HepG2 (cell line): ENCODE data around the gene TTC5. TPM values are rescaled to one million over a fixed set of nuclear protein-coding genes. Genes with fewer than 3 reads are reported as not detected.

Experiments
- ATF1 ChIP-seq: IDR thresholded peaks from 2 replicates; pipeline ENCODE4 v1.6.1; 2016; ENCODE audit warnings: mild to moderate bottlenecking, control low read depth
- CEBPG ChIP-seq: IDR thresholded peaks from 2 replicates; pipeline ENCODE4 v1.6.1; 2016
- GABPA ChIP-seq, 2 experiments: IDR thresholded peaks; 2 replicates each; pipeline ENCODE4 v1.6.1; 2011 to 2016; ENCODE audit warnings: low read depth in 2 of 2, low read length in 1 of 2, missing biosample characterization in 1 of 2, missing genetic modification characterization in 1 of 2
- HNRNPLL ChIP-seq: fragments of 200-400 bp; formaldehyde crosslinking; IDR thresholded peaks from 2 replicates; pipeline ENCODE4 v1.6.1; 2017; ENCODE audit warnings: mild to moderate bottlenecking, low read depth, low read length; ENCODE audit not compliant: poor library complexity, severe bottlenecking
- KDM6A ChIP-seq: IDR thresholded peaks from 2 replicates; pipeline ENCODE4 v1.6.1; 2016; ENCODE audit warnings: low read depth
- KMT2A ChIP-seq: sonication (generic); formaldehyde crosslinking; IDR thresholded peaks from 2 replicates; pipeline ENCODE4 v1.4.0; 2020; ENCODE audit warnings: missing genetic modification reagents
- LCORL ChIP-seq, 2 experiments: fragments of 450-650 bp in 1 of 2; sonication (generic) in 1 of 2; formaldehyde crosslinking in 1 of 2; IDR thresholded peaks; 2 replicates each; pipeline versions ENCODE4 v1.5.0 to v1.6.1; 2017 to 2020; ENCODE audit warnings: antibody characterized with exemption in 1 of 2, missing genetic modification reagents in 1 of 2
- PITX1 ChIP-seq: sonication (generic); formaldehyde crosslinking; IDR thresholded peaks from 2 replicates; pipeline ENCODE4 v1.5.1; 2020; ENCODE audit warnings: mild to moderate bottlenecking, missing genetic modification reagents
- SATB2 ChIP-seq: sonication (generic); formaldehyde crosslinking; IDR thresholded peaks from 2 replicates; pipeline ENCODE4 v1.5.0; 2020; ENCODE audit warnings: missing genetic modification reagents
- SMAD9 ChIP-seq: sonication (generic); formaldehyde crosslinking; IDR thresholded peaks from 2 replicates; pipeline ENCODE4 v1.5.1; 2020; ENCODE audit warnings: mild to moderate bottlenecking, missing genetic modification reagents
- YEATS4 ChIP-seq: sonication (generic); formaldehyde crosslinking; IDR thresholded peaks from 2 replicates; pipeline ENCODE4 v1.4.0; 2020; ENCODE audit warnings: missing genetic modification reagents, borderline replicate concordance
- ZBTB34 ChIP-seq: sonication (generic); formaldehyde crosslinking; IDR thresholded peaks from 2 replicates; pipeline ENCODE4 v1.8.0; 2022; ENCODE audit warnings: mild to moderate bottlenecking, missing genetic modification reagents
- ZFAT ChIP-seq: sonication (generic); formaldehyde crosslinking; conservative IDR thresholded peaks from 2 replicates; pipeline ENCODE4 v1.8.1; 2023; ENCODE audit warnings: missing genetic modification reagents, inconsistent platforms
- ZFP62 ChIP-seq: sonication (generic); formaldehyde crosslinking; IDR thresholded peaks from 2 replicates; pipeline ENCODE4 v1.4.0; 2020; ENCODE audit warnings: missing genetic modification reagents
- ZKSCAN5 ChIP-seq: sonication (generic); formaldehyde crosslinking; IDR thresholded peaks from 2 replicates; pipeline ENCODE4 v1.5.1; 2020; ENCODE audit warnings: mild to moderate bottlenecking, missing genetic modification reagents
- ZNF274 ChIP-seq: sonication (generic); formaldehyde crosslinking; IDR thresholded peaks from 2 replicates; pipeline ENCODE4 v1.5.1; 2020; ENCODE audit warnings: mild to moderate bottlenecking, missing genetic modification reagents
- ZNF510 ChIP-seq: sonication (generic); formaldehyde crosslinking; IDR thresholded peaks from 2 replicates; pipeline ENCODE4 v1.4.0; 2020; ENCODE audit warnings: low read depth, mild to moderate bottlenecking, missing genetic modification reagents
- ZNF607 ChIP-seq: sonication (generic); formaldehyde crosslinking; IDR thresholded peaks from 2 replicates; pipeline ENCODE4 v1.5.1; 2020; ENCODE audit warnings: missing genetic modification reagents, mild to moderate bottlenecking, borderline replicate concordance
- ZNF746 ChIP-seq: sonication (generic); formaldehyde crosslinking; IDR thresholded peaks from 2 replicates; pipeline ENCODE4 v1.8.0; 2022; ENCODE audit warnings: mild to moderate bottlenecking, missing genetic modification reagents
- ZNF773 ChIP-seq: sonication (generic); formaldehyde crosslinking; IDR thresholded peaks from 2 replicates; pipeline ENCODE4 v1.4.0; 2020; ENCODE audit warnings: missing genetic modification reagents, borderline replicate concordance
- ZNF784 ChIP-seq: sonication (generic); formaldehyde crosslinking; IDR thresholded peaks from 2 replicates; pipeline ENCODE4 v1.5.1; 2020; ENCODE audit warnings: missing genetic modification reagents, mild to moderate bottlenecking, borderline replicate concordance
- ZNF841 ChIP-seq: sonication (generic); formaldehyde crosslinking; IDR thresholded peaks from 2 replicates; pipeline ENCODE4 v1.8.1; 2023; ENCODE audit warnings: missing genetic modification reagents, borderline replicate concordance
- ZNF891 ChIP-seq: sonication (generic); formaldehyde crosslinking; IDR thresholded peaks from 2 replicates; pipeline ENCODE4 v1.5.0; 2020; ENCODE audit warnings: mild to moderate bottlenecking, missing genetic modification reagents
- polyA plus RNA-seq, 8 experiments: library from polyadenylated mRNA; depleted of rRNA in 3 of 8; stranded (reverse) in 7 of 8; unstranded in 1 of 8; fragments of >200 nt; fragmentation: Illumina TruSeq in 4 of 8; extraction: Trizol in 4 of 8; gene quantifications; 2 replicates each; pipeline versions ENCODE4 v1.2.1 to v1.2.3, GENCODE V29; 2011 to 2016; ENCODE audit warnings: low read depth in 4 of 8, missing spikeins in 1 of 8, mixed read lengths in 1 of 8; ENCODE audit not compliant: insufficient read depth in 1 of 8
- total RNA-seq, 5 experiments: library from RNA; depleted of rRNA; stranded (reverse); fragments of >200 nt; fragmentation: Illumina TruSeq; extraction: Trizol; gene quantifications; 2 replicates each; pipeline ENCODE4 v1.2.3, GENCODE V29; 2016; ENCODE audit warnings: low read depth in 1 of 5
- TF ChIP-seq, protein P1 (sequence below): IDR thresholded peaks from 2 replicates; pipeline ENCODE4 v1.6.1; 2016; ENCODE audit warnings: mild to moderate bottlenecking
- TF ChIP-seq, protein P2 (sequence below): sonication (generic); formaldehyde crosslinking; IDR thresholded peaks from 2 replicates; pipeline ENCODE4 v1.4.0; 2020; ENCODE audit warnings: mild to moderate bottlenecking, missing genetic modification reagents

Gene TTC5
- total and polyA plus RNA-seq, 2 of the 13 experiments (the other 11 are each of a cell fraction or from before 2014, with no cell fraction given), result 8.7 to 28.5 TPM

- TF ChIP-seq KMT2A (CRISPR knock-in tag), result peak; percentile 91
- 0 out of 2 replicates have a peak, but pooled peaks have one; percentile 26 for TF ChIP-seq ZNF510 (CRISPR knock-in tag)
- TF ChIP-seq KDM6A (CRISPR knock-in tag), result no peak
- no peak for TF ChIP-seq GABPA (IDR thresholded peaks at IDR 0.05; ENCODE audit: low read depth, low read length)
- peak; percentile 61; the same call in 1 of the 2 replicates for TF ChIP-seq GABPA (CRISPR knock-in tag; IDR thresholded peaks at IDR 0.05; ENCODE audit: low read depth)
- no peak for TF ChIP-seq ZNF607 (CRISPR knock-in tag)
- no peak for TF ChIP-seq LCORL (IDR thresholded peaks at IDR 0.05)
- peak; percentile 72 for TF ChIP-seq LCORL (CRISPR knock-in tag; IDR thresholded peaks at IDR 0.05)
- TF ChIP-seq ZNF274 (CRISPR knock-in tag), result no peak
- peak; percentile 54; the same call in 1 of the 2 replicates for TF ChIP-seq PITX1
- TF ChIP-seq CEBPG (CRISPR knock-in tag), result no peak
- TF ChIP-seq ZNF784 (CRISPR knock-in tag), result no peak
- TF ChIP-seq, protein P1, sequence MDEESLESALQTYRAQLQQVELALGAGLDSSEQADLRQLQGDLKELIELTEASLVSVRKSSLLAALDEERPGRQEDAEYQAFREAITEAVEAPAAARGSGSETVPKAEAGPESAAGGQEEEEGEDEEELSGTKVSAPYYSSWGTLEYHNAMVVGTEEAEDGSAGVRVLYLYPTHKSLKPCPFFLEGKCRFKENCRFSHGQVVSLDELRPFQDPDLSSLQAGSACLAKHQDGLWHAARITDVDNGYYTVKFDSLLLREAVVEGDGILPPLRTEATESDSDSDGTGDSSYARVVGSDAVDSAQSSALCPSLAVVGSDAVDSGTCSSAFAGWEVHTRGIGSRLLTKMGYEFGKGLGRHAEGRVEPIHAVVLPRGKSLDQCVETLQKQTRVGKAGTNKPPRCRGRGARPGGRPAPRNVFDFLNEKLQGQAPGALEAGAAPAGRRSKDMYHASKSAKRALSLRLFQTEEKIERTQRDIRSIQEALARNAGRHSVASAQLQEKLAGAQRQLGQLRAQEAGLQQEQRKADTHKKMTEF (CRISPR knock-in tag), result peak; percentile 81; the same call in 1 of the 2 replicates
- TF ChIP-seq ZNF891, result 0 out of 2 replicates have a peak, but pooled peaks have one; percentile 47
- TF ChIP-seq ZFAT (CRISPR knock-in tag), result no peak
- no peak for TF ChIP-seq SMAD9
- no peak for TF ChIP-seq HNRNPLL
- no peak for TF ChIP-seq ZFP62 (CRISPR knock-in tag)
- TF ChIP-seq ZNF746, result no peak
- peak; percentile 65 for TF ChIP-seq YEATS4 (CRISPR knock-in tag)
- no peak for TF ChIP-seq ZNF773
- TF ChIP-seq ZKSCAN5 (CRISPR knock-in tag), result no peak
- no peak for TF ChIP-seq SATB2 (CRISPR knock-in tag)
- no peak for TF ChIP-seq ZNF841 (CRISPR knock-in tag)
- TF ChIP-seq ATF1 (CRISPR knock-in tag), result no peak
- TF ChIP-seq ZBTB34 (CRISPR knock-in tag), result 0 out of 2 replicates have a peak, but pooled peaks have one; percentile 17
- TF ChIP-seq, protein P2, sequence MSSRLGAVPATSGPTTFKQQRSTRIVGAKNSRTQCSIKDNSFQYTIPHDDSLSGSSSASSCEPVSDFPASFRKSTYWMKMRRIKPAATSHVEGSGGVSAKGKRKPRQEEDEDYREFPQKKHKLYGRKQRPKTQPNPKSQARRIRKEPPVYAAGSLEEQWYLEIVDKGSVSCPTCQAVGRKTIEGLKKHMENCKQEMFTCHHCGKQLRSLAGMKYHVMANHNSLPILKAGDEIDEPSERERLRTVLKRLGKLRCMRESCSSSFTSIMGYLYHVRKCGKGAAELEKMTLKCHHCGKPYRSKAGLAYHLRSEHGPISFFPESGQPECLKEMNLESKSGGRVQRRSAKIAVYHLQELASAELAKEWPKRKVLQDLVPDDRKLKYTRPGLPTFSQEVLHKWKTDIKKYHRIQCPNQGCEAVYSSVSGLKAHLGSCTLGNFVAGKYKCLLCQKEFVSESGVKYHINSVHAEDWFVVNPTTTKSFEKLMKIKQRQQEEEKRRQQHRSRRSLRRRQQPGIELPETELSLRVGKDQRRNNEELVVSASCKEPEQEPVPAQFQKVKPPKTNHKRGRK (CRISPR knock-in tag), result no peak
Measured at GRCh38 chr14:20305265-20306078, at the start of gene TTC5 (continued).
